Adipose tissue (tissue), 3 donors: ENCODE results near the gene MRPS16. TPM values are rescaled to one million over a fixed set of nuclear protein-coding genes. Genes with fewer than 3 reads are reported as not detected.

Source experiments
- H3K27ac ChIP-seq: one replicate; pipeline ENCODE4 v1.5.1; 2013; ENCODE audit warnings: low read depth, low read length
- WGBS, 3 donors: extraction: QIAGEN DNeasy Blood & Tissue Kit; methylation state at CpG; one replicate each; pipeline ENCODE4 v1.1.7; 2013; 5-methylcytosine and 5-hydroxymethylcytosine counted together
- polyA plus RNA-seq, 3 donors: library from polyadenylated mRNA; stranded (reverse); fragments of 200-250 nt; gene quantifications; one replicate each; pipeline ENCODE4 v1.2.3, GENCODE V29; 2013
- donor health status: healthy with polysubstance abuse.
- donor health status: Bipolar disorder and iron deficiency.
- donor health status: healthy.

Gene MRPS16
- polyA plus RNA-seq, 3 donors, result 37.3 to 79.6 (median 52.4) TPM

DNA sequence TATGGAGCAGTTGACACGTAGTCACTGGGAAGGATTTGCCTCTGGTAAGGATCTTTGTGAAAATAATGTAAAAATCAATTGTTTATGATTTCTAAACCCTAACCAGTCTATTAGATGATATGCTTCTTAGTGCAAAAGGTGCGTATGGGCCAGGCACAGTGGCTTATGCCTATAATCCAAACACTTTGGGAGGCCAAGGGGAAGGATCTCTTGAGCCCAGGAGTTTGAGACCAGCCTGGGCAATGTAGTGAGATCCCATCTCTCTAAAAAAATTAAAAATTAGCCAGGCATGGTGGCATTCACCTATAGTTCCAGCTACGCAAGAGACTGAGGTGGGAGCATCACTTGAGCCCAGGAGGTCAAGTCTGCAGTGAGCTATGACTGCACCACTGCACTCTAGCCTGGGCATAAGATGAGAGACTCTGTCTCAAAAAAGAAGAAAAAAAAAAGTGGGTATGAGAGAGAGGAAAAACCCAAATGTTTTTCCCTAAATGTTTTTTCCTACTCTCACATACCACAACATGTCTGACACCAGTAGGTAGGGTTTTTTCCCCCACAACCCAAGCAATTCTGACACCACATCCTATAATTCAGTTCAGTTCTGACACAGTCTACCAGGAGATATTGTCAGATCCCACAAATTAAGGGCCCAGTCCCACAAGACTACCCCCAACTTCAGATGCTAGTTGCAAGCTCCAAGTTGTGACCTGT lies 41.9 kb downstream of the MRPS16 start:
- no peak overlapping the region for H3K27ac ChIP-seq
- 95 to 98% (median 97%) methylated on average over 3 of the region's 3 CpGs for WGBS, 3 donors

DNA sequence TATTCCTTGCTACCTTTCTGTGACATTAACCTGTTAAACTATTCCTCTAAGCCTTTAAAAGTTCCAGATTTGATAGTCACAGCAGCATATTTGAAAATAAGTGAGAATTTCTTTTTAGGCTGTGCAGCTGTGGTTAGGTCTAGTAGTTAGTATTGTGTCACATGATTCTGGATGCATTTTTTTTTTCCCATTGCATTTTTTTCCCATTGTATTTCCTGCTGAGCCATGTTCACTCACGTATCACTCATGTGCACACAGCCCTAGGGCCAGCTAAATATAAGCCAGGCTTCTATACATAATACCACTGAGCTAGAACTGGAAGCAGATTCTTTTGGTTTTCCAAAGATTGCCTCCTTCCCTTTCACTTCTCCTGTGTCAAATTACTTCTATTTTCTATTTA lies 42.7 kb downstream of the MRPS16 start:
- H3K27ac ChIP-seq, result no peak overlapping the region
- WGBS, 3 donors, result 42 to 75% (median 60%) methylated on average over 1 of the region's 1 CpG

DNA sequence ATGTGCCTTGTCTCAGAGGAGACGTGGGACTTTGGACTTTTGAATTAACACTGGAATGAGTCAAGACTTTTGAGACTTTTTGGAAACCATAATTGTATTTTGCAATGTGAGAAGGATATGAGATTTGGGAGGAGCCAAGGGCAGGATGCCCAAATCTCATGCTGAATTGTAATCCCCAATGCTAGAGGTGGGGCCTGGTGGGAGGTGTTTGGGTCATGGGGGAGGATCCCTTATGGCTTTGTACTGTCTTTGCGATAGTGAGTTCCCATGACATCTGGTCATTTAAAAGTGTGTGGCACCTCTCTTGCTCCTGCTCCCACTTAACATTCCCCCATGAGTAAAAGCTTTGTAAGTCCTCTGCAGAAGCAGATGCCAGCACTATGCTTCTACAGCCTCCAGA lies 44.6 kb downstream of the MRPS16 start:
- no peak overlapping the region for H3K27ac ChIP-seq
- WGBS, 3 donors, result 61 to 87% (median 77%) methylated on average over 2 of the region's 2 CpGs

DNA sequence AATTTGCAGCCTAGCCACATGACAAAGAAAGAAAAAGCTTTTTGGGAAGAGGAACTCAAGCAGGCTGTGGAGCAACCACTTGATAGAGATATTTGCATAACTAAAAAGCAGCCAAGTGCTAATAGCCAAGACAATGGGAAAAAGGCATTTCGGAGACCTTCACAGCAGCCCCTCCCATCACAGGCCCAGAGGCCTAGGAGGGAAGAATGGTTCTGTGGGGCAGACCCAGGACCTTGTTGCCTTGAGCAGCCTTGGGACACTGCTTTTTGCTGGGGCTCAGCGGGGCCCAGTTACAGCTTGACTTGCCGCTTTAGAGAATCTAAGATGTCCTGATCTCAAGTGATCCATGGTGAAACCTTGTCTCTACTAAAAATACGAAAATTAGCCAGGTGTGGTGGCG lies 46.1 kb downstream of the MRPS16 start:
- no peak overlapping the region for H3K27ac ChIP-seq
- 97 to 98% (median 97%) methylated on average over 5 of the region's 5 CpGs for WGBS, 3 donors

DNA sequence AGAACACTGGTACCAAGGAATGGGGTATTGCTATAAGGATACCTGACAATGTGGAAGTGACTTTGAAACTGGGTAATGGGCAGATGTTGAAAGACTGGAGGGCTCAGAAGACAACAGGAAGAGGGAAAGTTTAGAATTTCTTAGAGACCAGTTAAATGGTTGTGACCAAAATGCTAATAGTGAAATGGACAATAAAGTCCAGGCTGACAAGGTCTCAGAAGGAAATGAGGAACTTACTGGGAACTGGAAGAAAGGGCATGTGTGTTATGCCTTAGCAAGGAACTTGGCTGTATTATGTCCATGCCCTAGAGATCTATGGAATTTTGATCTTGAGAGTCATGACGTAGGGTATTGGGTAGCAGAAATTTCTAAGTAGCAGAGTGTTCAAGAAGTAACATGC lies 46.6 kb downstream of the MRPS16 start:
- no peak overlapping the region for H3K27ac ChIP-seq
- 71 to 97% (median 85%) methylated on average over 1 of the region's 1 CpG for WGBS, 3 donors

DNA sequence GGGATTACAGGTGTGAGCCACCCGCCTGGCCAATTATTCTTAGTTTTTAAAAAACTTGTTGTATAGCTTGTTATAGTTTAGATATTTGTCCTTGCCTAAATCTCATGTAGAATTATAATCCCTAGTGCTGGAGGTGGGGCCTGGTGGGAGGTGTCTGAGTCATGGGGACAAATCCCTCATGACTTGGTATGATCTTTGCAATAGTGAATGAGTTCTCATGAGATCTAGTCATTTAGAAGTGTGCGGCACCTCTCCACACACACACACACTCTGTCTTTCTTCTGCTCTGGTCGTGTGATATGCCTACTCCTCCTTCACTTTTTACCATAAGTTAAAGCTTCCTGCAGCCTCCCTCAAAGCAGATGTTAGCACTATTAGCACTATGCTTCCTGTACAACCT lies 47.4 kb downstream of the MRPS16 start:
- no peak overlapping the region for H3K27ac ChIP-seq
- WGBS, 3 donors, result 87 to 94% (median 91%) methylated on average over 3 of the region's 3 CpGs

Other genes starting within 250 kb of the MRPS16 start
- gene P4HA1, start 155.8 kb downstream of the MRPS16 start, polyA plus RNA-seq, result 10 to 100 TPM; 13.4 to 20.9 (median 20.4) TPM
- 1 to 10 TPM; 1.6 to 9.9 (median 1.7) TPM for gene NUDT13, start 142.2 kb downstream of the MRPS16 start, polyA plus RNA-seq
- gene ECD, start 84.6 kb downstream of the MRPS16 start, polyA plus RNA-seq, result 10 to 100 TPM in 1 of 3 donors, 1 to 10 TPM in 2; 6.8 to 13.0 (median 7.2) TPM
- gene FAM149B1, start 84.5 kb downstream of the MRPS16 start, polyA plus RNA-seq, result 10 to 100 TPM in 2 of 3 donors, 1 to 10 TPM in 1; 8.4 to 25.2 (median 11.6) TPM
- gene DNAJC9, start 5.4 kb downstream of the MRPS16 start, polyA plus RNA-seq, result 1 to 10 TPM; 4.3 to 8.8 (median 5.6) TPM
- gene CFAP70, start 106.2 kb upstream of the MRPS16 start, polyA plus RNA-seq, result 1 to 10 TPM; 1.6 to 3.0 (median 1.8) TPM
- gene ANXA7, start 161.4 kb upstream of the MRPS16 start, polyA plus RNA-seq, result 10 to 100 TPM; 38.0 to 81.3 (median 63.2) TPM
- 1 to 10 TPM in 1 of 3 donors, under 1 TPM in 2; 0.38 to 1.2 (median 0.61) TPM for gene MSS51, start 180.9 kb upstream of the MRPS16 start, polyA plus RNA-seq
- 10 to 100 TPM; 14.6 to 44.3 (median 25.8) TPM for gene PPP3CB, start 243.4 kb upstream of the MRPS16 start, polyA plus RNA-seq